LNCAP (cell line): ENCODE data around the gene ZC3H14.

Experiments used
- TF ChIP-seq, protein P1 (sequence below): fragments of 450-650 bp; IDR thresholded peaks from 2 replicates; pipeline ENCODE4 v1.5.1; 2017; ENCODE audit warnings: mild to moderate bottlenecking

The ZC3H14 gene

DNA sequence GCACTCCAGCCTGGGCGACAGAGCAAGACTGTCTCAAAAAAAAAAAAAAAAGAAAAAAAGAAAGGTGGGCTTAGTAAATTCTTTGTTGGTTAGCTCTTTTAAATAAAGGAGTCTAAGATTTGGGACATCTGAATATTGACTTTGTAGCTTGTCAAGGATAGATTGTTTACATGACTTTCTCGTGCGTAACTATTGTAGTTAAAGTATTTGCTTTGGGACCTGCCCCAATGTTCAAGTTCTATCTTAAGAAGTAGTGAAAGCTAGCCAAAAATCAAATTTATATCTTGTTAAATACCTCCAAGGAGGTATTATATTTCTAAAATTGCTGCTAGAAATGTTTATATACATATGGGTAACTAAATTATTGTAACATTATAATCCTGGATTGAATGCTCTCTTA is 40.4 kb upstream of the ZC3H14 start:
- TF ChIP-seq, protein P1, sequence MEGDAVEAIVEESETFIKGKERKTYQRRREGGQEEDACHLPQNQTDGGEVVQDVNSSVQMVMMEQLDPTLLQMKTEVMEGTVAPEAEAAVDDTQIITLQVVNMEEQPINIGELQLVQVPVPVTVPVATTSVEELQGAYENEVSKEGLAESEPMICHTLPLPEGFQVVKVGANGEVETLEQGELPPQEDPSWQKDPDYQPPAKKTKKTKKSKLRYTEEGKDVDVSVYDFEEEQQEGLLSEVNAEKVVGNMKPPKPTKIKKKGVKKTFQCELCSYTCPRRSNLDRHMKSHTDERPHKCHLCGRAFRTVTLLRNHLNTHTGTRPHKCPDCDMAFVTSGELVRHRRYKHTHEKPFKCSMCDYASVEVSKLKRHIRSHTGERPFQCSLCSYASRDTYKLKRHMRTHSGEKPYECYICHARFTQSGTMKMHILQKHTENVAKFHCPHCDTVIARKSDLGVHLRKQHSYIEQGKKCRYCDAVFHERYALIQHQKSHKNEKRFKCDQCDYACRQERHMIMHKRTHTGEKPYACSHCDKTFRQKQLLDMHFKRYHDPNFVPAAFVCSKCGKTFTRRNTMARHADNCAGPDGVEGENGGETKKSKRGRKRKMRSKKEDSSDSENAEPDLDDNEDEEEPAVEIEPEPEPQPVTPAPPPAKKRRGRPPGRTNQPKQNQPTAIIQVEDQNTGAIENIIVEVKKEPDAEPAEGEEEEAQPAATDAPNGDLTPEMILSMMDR: no peak

DNA sequence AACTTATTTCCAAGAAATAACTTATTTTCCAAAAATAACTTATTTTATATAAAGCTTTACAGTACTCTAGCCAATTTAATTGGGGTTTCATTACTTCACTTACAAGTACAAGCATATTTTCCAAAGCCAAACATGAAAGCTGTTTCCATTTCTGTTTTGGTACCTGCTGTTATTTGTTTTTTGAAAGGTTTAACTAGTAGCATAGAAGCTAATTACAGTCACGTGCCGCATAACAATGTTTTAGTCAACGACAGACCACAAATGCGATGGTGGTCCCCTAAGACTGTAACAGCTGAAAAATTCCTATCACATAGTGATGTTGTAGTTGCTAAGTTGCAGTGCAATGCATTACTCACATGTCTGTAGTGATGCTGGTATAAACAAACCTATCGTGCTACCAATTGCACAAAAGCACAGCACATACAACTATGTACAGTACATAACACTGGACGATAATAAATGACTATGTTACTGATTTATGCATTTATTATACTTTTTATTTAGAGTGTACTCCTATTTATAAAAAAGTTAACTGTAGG is 29.7 kb upstream of the ZC3H14 start:
- TF ChIP-seq, protein P1: no peak

DNA sequence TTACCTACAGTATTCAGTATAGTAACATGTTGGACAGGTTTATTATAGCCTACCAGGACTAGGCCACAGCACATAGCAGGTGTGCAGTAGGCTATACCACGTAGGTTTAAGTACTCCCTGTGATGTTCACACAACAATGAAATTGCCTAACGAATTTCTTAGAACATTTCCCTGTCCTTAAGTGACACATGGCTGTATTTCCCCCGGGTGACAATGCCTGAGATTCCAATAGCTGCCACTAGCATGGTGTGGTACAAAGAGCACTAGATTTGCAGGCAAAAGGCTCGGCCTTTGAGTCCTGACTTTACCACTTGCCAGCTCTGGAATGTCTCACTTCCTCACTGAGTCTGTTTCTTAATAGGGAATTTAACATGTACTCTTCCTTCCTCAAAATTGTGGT is 27.7 kb upstream of the ZC3H14 start:
- TF ChIP-seq, protein P1: no peak

DNA sequence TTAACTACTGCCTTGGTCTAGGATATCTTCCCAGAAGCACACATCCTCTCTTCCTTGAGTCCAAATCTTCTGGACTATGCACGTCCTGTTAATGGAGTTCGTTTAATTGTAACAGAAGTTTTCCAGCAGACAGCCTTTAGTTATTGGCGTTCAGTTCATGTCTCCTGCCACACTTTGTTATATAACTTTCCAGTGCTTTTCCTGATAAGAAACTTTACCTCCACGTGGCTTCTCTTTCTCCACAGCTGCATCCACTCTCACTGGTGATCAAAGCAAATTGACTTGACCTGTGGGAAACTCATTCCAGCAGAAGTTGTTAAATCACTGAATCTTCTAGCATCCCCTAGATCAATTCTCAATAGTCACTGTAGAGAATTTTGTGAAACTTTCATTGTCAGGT is 27.0 kb upstream of the ZC3H14 start:
- TF ChIP-seq, protein P1: no peak

DNA sequence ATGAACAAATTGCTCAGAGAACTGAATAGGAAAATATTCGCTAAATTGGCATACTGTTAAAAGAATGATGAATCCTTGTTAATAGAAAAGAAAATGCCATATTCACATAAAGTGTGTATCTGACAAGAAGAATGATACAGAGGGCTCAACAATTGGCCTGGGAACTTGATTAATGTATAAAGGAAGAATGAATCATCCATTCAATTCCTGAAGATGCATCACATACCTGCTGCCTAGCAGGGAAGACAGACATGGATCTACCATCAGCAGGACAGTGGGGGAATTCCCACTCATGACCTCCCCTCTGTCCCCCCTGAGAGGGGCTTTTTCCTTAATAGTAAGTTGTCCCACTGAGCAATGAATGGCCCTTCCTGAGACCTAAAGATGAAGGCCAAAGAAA is 21.5 kb upstream of the ZC3H14 start:
- TF ChIP-seq, protein P1: no peak

DNA sequence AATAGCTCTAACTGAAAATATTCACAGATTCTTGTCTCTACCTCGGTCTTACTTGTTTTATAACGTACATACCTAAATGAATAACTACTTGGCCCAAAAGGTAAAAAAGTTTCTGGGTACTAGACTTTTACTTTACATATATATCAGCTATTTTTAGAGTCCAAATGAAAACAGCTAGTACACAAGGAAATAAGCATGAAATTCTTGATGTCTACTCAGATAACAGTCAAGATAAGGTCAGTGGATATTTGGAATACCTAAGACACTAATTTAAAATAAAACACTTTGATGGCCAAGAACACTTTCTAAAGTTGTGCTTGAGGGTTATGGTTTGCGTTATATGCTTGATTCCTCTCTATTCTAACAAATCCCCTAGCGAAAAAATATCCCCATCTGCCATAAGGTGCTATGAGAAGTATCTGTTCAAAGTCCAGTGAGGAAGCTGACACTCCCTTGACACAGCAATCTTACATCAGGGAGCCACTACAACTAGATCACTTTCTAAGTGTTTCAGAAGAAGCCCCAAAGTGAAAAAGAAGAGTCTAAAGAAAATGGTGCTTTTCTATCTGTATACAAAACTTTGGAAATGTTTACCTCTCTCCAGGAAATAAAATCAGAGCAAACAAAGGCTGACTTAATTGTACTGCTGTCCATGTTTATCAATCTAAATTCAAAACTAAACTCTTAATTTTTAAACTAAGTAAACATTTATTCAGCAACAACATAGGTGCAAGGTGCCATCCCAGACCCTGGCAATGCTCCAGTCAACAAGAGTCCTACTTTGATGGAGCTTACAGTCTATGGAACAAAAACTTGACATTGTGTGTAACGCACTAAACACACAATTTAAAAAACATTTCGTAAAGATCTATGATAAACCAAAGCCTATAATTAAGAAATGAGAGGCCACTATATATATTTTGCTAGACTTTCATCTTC is 19.7 kb upstream of the ZC3H14 start:
- TF ChIP-seq, protein P1: no peak

DNA sequence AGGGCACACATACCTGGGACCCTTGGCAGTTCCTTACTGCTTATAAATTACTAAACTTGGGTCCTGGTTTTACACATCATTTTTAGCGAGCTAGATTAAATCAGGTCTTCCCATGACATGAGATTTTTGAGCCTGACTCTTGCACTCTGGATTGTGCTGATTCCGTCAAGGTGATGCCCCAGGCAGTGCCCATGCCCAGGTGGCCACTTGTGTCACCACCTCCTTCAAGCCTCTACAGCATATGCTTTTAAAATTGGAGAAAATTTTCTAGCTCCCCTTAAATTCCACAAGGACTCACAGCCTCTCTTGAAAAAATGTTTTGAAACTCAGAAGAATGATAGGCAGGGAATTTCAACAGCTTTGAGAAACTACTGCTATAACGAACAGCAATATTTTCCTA is 17.6 kb upstream of the ZC3H14 start:
- TF ChIP-seq, protein P1: no peak
